Endothelial cell of umbilical vein (primary cell): ENCODE measurements around the gene CLIC4. TPM values are rescaled to one million over a fixed set of nuclear protein-coding genes. Genes with fewer than 3 reads are reported as not detected.

Experiments used
- BruUV-seq: library from RNA; stranded (reverse); fragments of 400-500 nt; replicated peaks from 2 replicates; lab custom pipeline; 2021; lab: Mats Ljungman, UMichigan
- CTCF ChIA-PET: fragments of 300-600, 350-600 bp; sonication (Branson Sonifier 250); formaldehyde crosslinking; loops from one replicate; lab custom pipeline; 2021; ENCODE audit warnings: antibody characterized with exemption, inconsistent platforms; lab: Charles Lee
- POLR2A ChIA-PET: fragments of 300-600, 350-600 bp; sonication (Branson Sonifier 250); formaldehyde crosslinking; loops from one replicate; lab custom pipeline; 2021; ENCODE audit warnings: antibody characterized with exemption, inconsistent platforms; lab: Charles Lee
- DNase-seq: peaks from one replicate; pipeline ENCODE4 v3.0.0-alpha.2; 2011; ENCODE audit warnings: low read depth, low spot score
- FAIRE-seq: peaks from 2 replicates; lab custom pipeline; 2011; peaks lifted over from hg19 to GRCh38; lab: Jason Lieb, UNC
- H2AFZ ChIP-seq: 2 replicates; pipeline ENCODE4 v1.6.0; 2012; ENCODE audit warnings: low read depth, low read length, control low read depth, inconsistent platforms
- H3K27ac ChIP-seq: 2 replicates; pipeline ENCODE4 v1.5.1; 2011; ENCODE audit warnings: low read depth, mild to moderate bottlenecking, control low read depth, low read length, moderate library complexity; ENCODE audit not compliant: insufficient read depth
- H3K27me3 ChIP-seq, 2 experiments: 2 replicates each; pipeline versions ENCODE4 v1.6.0 to v1.6.1; 2011; ENCODE audit warnings: low read length in 2 of 2, mixed read lengths in 1 of 2; ENCODE audit not compliant: control insufficient read depth in 2 of 2, insufficient read depth in 2 of 2
- H3K36me3 ChIP-seq, 2 experiments: 2 replicates in 1 of 2; 3 replicates in 1 of 2; pipeline ENCODE4 v1.5.1; 2011; ENCODE audit warnings: low read length in 2 of 2, mild to moderate bottlenecking in 1 of 2, moderate library complexity in 1 of 2; ENCODE audit not compliant: control insufficient read depth in 2 of 2, insufficient read depth in 2 of 2; ENCODE audit errors: extremely low read depth in 1 of 2
- H3K4me1 ChIP-seq: 3 replicates; pipeline ENCODE4 v1.5.1; 2011; ENCODE audit warnings: mild to moderate bottlenecking, low read length; ENCODE audit not compliant: control insufficient read depth, insufficient read depth; ENCODE audit errors: extremely low read depth
- H3K4me2 ChIP-seq: 2 replicates; pipeline ENCODE4 v1.6.1; 2011; ENCODE audit warnings: low read length, control low read depth, mixed read lengths; ENCODE audit not compliant: insufficient read depth
- H3K4me3 ChIP-seq, 3 experiments: fragments of 200-600 bp in 1 of 3; sonication (generic), shearing (Covaris generic) in 1 of 3; replicated peaks in 1 of 3; 2 replicates each; pipeline ENCODE4 v1.5.1; 2011 to 2016; ENCODE audit warnings: control low read depth in 3 of 3, low read length in 3 of 3, mild to moderate bottlenecking in 2 of 3, inconsistent platforms in 1 of 3, low read depth in 1 of 3, moderate library complexity in 1 of 3; ENCODE audit not compliant: insufficient read depth in 1 of 3
- H3K79me2 ChIP-seq: 2 replicates; pipeline ENCODE4 v1.6.0; 2012; ENCODE audit warnings: low read length, inconsistent platforms; ENCODE audit not compliant: control insufficient read depth, insufficient read depth
- H3K9ac ChIP-seq: replicated peaks from 2 replicates; pipeline ENCODE3; 2011; ENCODE audit warnings: low read length, control low read depth; ENCODE audit not compliant: insufficient read depth; ENCODE audit errors: extremely low read depth
- H3K9me1 ChIP-seq: replicated peaks from 3 replicates; pipeline ENCODE4 v1.6.0; 2011; ENCODE audit warnings: mild to moderate bottlenecking, low read length; ENCODE audit not compliant: control insufficient read depth, insufficient read depth; ENCODE audit errors: extremely low read depth
- H3K9me3 ChIP-seq: replicated peaks from 2 replicates; pipeline ENCODE4 v1.5.1; 2012; ENCODE audit warnings: low read length, inconsistent platforms; ENCODE audit not compliant: control insufficient read depth, insufficient read depth
- H4K20me1 ChIP-seq: replicated peaks from 2 replicates; pipeline ENCODE3; 2011; ENCODE audit warnings: mild to moderate bottlenecking, low read length; ENCODE audit not compliant: control insufficient read depth, insufficient read depth; ENCODE audit errors: extremely low read depth
- CTCF ChIP-seq, 2 donors: IDR thresholded peaks; 1 replicate in 1 of 2; 2 replicates in 1 of 2; pipeline ENCODE4 v1.5.1; 2011; ENCODE audit warnings: low read length in 2 of 2, mild to moderate bottlenecking in 2 of 2, moderate library complexity in 2 of 2, control low read depth in 1 of 2, inconsistent platforms in 1 of 2, low read depth in 1 of 2; ENCODE audit not compliant: insufficient read depth in 1 of 2; ENCODE audit errors: extremely low read depth in 1 of 2
- EZH2 ChIP-seq: IDR thresholded peaks from 2 replicates; pipeline ENCODE4 v1.6.1; 2012; ENCODE audit warnings: borderline replicate concordance, low read depth, mild to moderate bottlenecking, moderate library complexity, low read length, inconsistent platforms; ENCODE audit not compliant: severe bottlenecking
- FOS ChIP-seq: IDR thresholded peaks from 2 replicates; pipeline ENCODE4 v1.6.1; 2011; ENCODE audit warnings: mild to moderate bottlenecking, low read length, moderate library complexity, borderline replicate concordance; ENCODE audit not compliant: insufficient read depth
- GATA2 ChIP-seq: IDR thresholded peaks from 2 replicates; pipeline ENCODE4 v1.7.0; 2011; ENCODE audit warnings: low read depth, mild to moderate bottlenecking, moderate library complexity, mixed read lengths, low read length; ENCODE audit not compliant: insufficient read length, insufficient read depth
- JUN ChIP-seq: IDR thresholded peaks from 2 replicates; pipeline ENCODE4 v1.6.1; 2011; ENCODE audit warnings: borderline replicate concordance, low read depth; ENCODE audit not compliant: insufficient read length, insufficient read depth
- MAX ChIP-seq: IDR thresholded peaks from 2 replicates; pipeline ENCODE4 v1.6.1; 2011; ENCODE audit not compliant: insufficient read depth, insufficient read length
- MYC ChIP-seq: IDR thresholded peaks from one replicate; pipeline ENCODE4 v1.6.1; 2011; ENCODE audit warnings: mild to moderate bottlenecking, low read depth, low read length
- POLR2A ChIP-seq: IDR thresholded peaks from 2 replicates; pipeline ENCODE4 v1.6.1; 2012; ENCODE audit warnings: low read depth, mild to moderate bottlenecking, control low read depth, low read length
- POLR2AphosphoS5 ChIP-seq: IDR thresholded peaks from 2 replicates; pipeline ENCODE4 v1.6.1; 2012; ENCODE audit warnings: low read depth, mild to moderate bottlenecking, control low read depth, low read length, moderate library complexity; ENCODE audit not compliant: insufficient read depth
- dilution Hi-C: fragments of 300-500 bp; cut with MboI; formaldehyde crosslinking; loops from one replicate; pipeline ENCODE4 v1.15.0; 2019; ENCODE audit warnings: low sequenced_read_pairs; ENCODE audit not compliant: extremely low pct_ligation_motif_present
- intact Hi-C: fragments of 100-400 bp; cut with micrococcal nuclease; formaldehyde crosslinking; loops from one replicate; pipeline ENCODE4 v1.10.0; 2022
- polyA plus RNA-seq, 4 experiments: library from polyadenylated mRNA; depleted of rRNA in 3 of 4; stranded (reverse) in 3 of 4; unstranded in 1 of 4; fragments of >200 nt; gene quantifications; 2 replicates each; pipeline versions ENCODE4 v1.2.1 to v1.2.3, GENCODE V29; 2011 to 2012; ENCODE audit warnings: missing spikeins in 1 of 4
- total RNA-seq: library from RNA; stranded (reverse); gene quantifications from 2 replicates; pipeline ENCODE4 v1.2.3, GENCODE V29; 2021

CLIC4 gene
- total and polyA plus RNA-seq, 2 donors (not counting 3 experiments of a cell fraction or from before 2014, with no cell fraction given) = 97.5 to 330 TPM

GRCh38 chr1:24739241-24739640 is 6.0 kb upstream of the CLIC4 start:
- ChIA-PET CTCF (interaction anchor here (1.0 kb wide), 1 partner anchor 51 kb away, joined by 7 read pairs; no protein-coding TSS in a partner anchor), POLR2A (interaction anchor here (0.5 kb wide), 1 partner anchor 28 kb away, joined by 11 read pairs; no protein-coding TSS in a partner anchor)
- intact Hi-C loops (no loop called here), dilution Hi-C loops (no loop called here)
- Histone ChIP-seq H3K4me3 (no peak overlapping the region), H3K4me1 (peaks cover 13% of the 10 kb centered on the region), H4K20me1 (no peaks in the 10 kb centered on the region), H3K36me3 (no peaks in the 10 kb centered on the region), H3K79me2 (no peaks in the 10 kb centered on the region), H3K27me3 (no peaks in the 10 kb centered on the region), H3K9ac (no peak overlapping the region), H3K4me2 (no peak overlapping the region), H2AFZ (no peak overlapping the region), H3K9me3 (no peaks in the 10 kb centered on the region), H3K27ac (no peak overlapping the region), H3K9me1 (no peaks in the 10 kb centered on the region)
- FAIRE-seq = no peak
- BruUV-seq = no TSS peak
- no peak for DNase-seq
- no peak for TF ChIP-seq GATA2
- no peak for TF ChIP-seq EZH2
- no peak for TF ChIP-seq MYC
- no peak for TF ChIP-seq JUN
- TF ChIP-seq FOS = no peak
- TF ChIP-seq MAX = no peak
- TF ChIP-seq CTCF (IDR thresholded peaks at IDR 0.05; ENCODE audit: extremely low read depth in 1 of 2, insufficient read depth in 1 of 2, low read depth in 1 of 2, low read length in 2 of 2) = no peak
- TF ChIP-seq POLR2A = no peak
- no peak for TF ChIP-seq POLR2AphosphoS5
